ENCODE measurements around the gene TAP2. TPM values are rescaled to one million over a fixed set of nuclear protein-coding genes. Genes with fewer than 3 reads are reported as not detected.

Gene TAP2
- total and polyA plus RNA-seq, 2 experiments from 2014 or later = 4.9 to 102 TPM

GRCh38 chr6:32827025-32827424 is 11.5 kb downstream of the TAP2 start:
- no peak overlapping the region for H3K4me2 ChIP-seq
- no peak overlapping the region for H2AFZ ChIP-seq
- DNase-seq (ENCODE audit: low spot score) = no peak
- H3F3A ChIP-seq (replicated peaks; ENCODE audit: low read depth) = no peaks in the 10 kb centered on the region
- no peak for ATAC-seq
- TF ChIP-seq EZH2 (IDR thresholded peaks at IDR 0.05; ENCODE audit: low read depth, unreplicated experiment) = no peak
- no peak for TF ChIP-seq EZH2phosphoT487 (IDR thresholded peaks at IDR 0.05; ENCODE audit: unreplicated experiment)
- no peak for TF ChIP-seq POLR2AphosphoS5 (IDR thresholded peaks at IDR 0.05; ENCODE audit: low read depth)
- TF ChIP-seq REST (IDR thresholded peaks at IDR 0.05; ENCODE audit: unreplicated experiment) = no peak
- no peak for TF ChIP-seq JUNB (IDR thresholded peaks at IDR 0.05; ENCODE audit: unreplicated experiment)
- TF ChIP-seq ETS1 (IDR thresholded peaks at IDR 0.05) = no peak
- TF ChIP-seq ZNF114 (CRISPR knock-in tag; IDR thresholded peaks at IDR 0.05) = no peak
- TF ChIP-seq ZNF462 (CRISPR knock-in tag; IDR thresholded peaks at IDR 0.05) = no peak
- no peak for TF ChIP-seq CREB1 (CRISPR knock-in tag; IDR thresholded peaks at IDR 0.05; ENCODE audit: low read depth)
- no peak for TF ChIP-seq NANOG (IDR thresholded peaks at IDR 0.05; ENCODE audit: borderline replicate concordance)
- H3K4me3 Mint-ChIP-seq = no peak overlapping the region
- H3K27me3 Mint-ChIP-seq (ENCODE audit: insufficient read depth, low read depth, poor library complexity) = no peaks in the 10 kb centered on the region
- no peaks in the 10 kb centered on the region for H3K9me3 Mint-ChIP-seq
- H3K36me3 Mint-ChIP-seq (ENCODE audit: low read depth) = peaks cover 3% of the 10 kb centered on the region; the same call in 1 of the 3 replicates
- no peaks in the 10 kb centered on the region for H3K4me1 ChIP-seq (ENCODE audit: insufficient read depth)
- H3K4me3 ChIP-seq = no peak overlapping the region
- H3K36me3 ChIP-seq (ENCODE audit: insufficient read depth) = 0 out of 2 replicates have a peak, but pooled peaks cover 3% of the 10 kb centered on the region
- no peak overlapping the region for H3K27ac Mint-ChIP-seq
- no peaks in the 10 kb centered on the region for H3K9me2 ChIP-seq (ENCODE audit: insufficient read depth)
- 0 out of 2 replicates have a peak, but pooled peaks cover 6% of the 10 kb centered on the region for H4K20me1 ChIP-seq (replicated peaks; ENCODE audit: insufficient read depth)
- H3K4me1 Mint-ChIP-seq = peaks cover 11% of the 10 kb centered on the region; the same call in 2 of the 3 replicates
- H3K27me3 ChIP-seq (ENCODE audit: insufficient read depth) = no peaks in the 10 kb centered on the region
- no peak overlapping the region for H3K27ac ChIP-seq (ENCODE audit: low read depth)
- no peaks in the 10 kb centered on the region for H3K79me2 ChIP-seq (replicated peaks; ENCODE audit: insufficient read depth)

All from GM23338 (cell line).